Esophagus muscularis mucosa (tissue), 3 donors: ENCODE data around the gene SLC24A3.

Experiments used
- CTCF ChIP-seq, 3 experiments: fragments of 200-600 bp in 2 of 3; fragments of 450-650 bp in 1 of 3; sonication (generic) in 2 of 3; IDR thresholded peaks; one replicate each; pipeline ENCODE4 v1.5.1; 2017 to 2019; ENCODE audit warnings: antibody characterized with exemption in 3 of 3, mild to moderate bottlenecking in 2 of 3, moderate library complexity in 1 of 3
- EP300 ChIP-seq: sonication (generic); formaldehyde crosslinking; IDR thresholded peaks from one replicate; pipeline ENCODE4 v1.6.1; 2017; ENCODE audit warnings: antibody characterized with exemption

GRCh38 chr20:19251506-19251905 lies 39.1 kb downstream of the SLC24A3 start:
- TF ChIP-seq CTCF (IDR thresholded peaks at IDR 0.05) (no peak), EP300 (no peak)
